Measurements from ENCODE around the gene MSH3. TPM values are rescaled to one million over a fixed set of nuclear protein-coding genes. Genes with fewer than 3 reads are reported as not detected.
"Not testable (repeated sequence)": the region's sequence is repeated elsewhere in the genome, so short reads cannot be mapped to it uniquely, and the experiment has no call there.

The MSH3 gene
- polyA plus RNA-seq, 3 donors from 2014 or later, result 5.6 to 13.7 (median 10.3) TPM

GRCh38 chr5:80720181-80720580, 65.7 kb downstream of the MSH3 start:
- H3K9me3 Mint-ChIP-seq, result peaks cover 0 to 5% (median 2%) of the 10 kb centered on the region in 6 donors
- H3K27me3 Mint-ChIP-seq (ENCODE audit: low read depth in 3 of 3), result no peaks in the 10 kb centered on the region
- DNase-seq, result no peak
- peak overlapping the region in 2 of 6 donors; percentile 24 to 54 for H3K27ac Mint-ChIP-seq
- peaks cover 20 to 48% (median 37%) of the 10 kb centered on the region in 3 donors for H3K36me3 Mint-ChIP-seq
- no peak overlapping the region for H3K4me3 Mint-ChIP-seq
- peaks cover 4 to 41% of the 10 kb centered on the region in 2 donors for H3K4me1 Mint-ChIP-seq

GRCh38 chr5:80722916-80723315, 68.5 kb downstream of the MSH3 start:
- Mint-ChIP-seq H3K4me1 (peaks cover 0 to 19% of the 10 kb centered on the region in 2 donors), H3K27me3 (ENCODE audit: low read depth in 3 of 3) (peaks cover 0 to 2% (median 0%) of the 10 kb centered on the region in 3 donors), H3K36me3 (peaks cover 37 to 68% (median 56%) of the 10 kb centered on the region in 3 donors), H3K9me3 (peaks cover 0 to 5% (median 2%) of the 10 kb centered on the region in 6 donors), H3K4me3 (no peak overlapping the region), H3K27ac (peak overlapping the region in 1 of 6 donors; percentile 21)
- DNase-seq, result no peak

- Mint-ChIP-seq H3K27me3 (ENCODE audit: low read depth in 3 of 3) (peaks cover 0 to 2% (median 0%) of the 10 kb centered on the region in 3 donors), H3K4me3 (no peak overlapping the region), H3K4me1 (peaks cover 0 to 9% of the 10 kb centered on the region in 2 donors), H3K9me3 (peaks cover 0 to 2% (median under 1%) of the 10 kb centered on the region in 6 donors), H3K36me3 (peaks cover 39 to 65% (median 64%) of the 10 kb centered on the region in 3 donors), H3K27ac (no peak overlapping the region)
- DNase-seq, result no peak
These were observed 71.0 kb downstream of the MSH3 start for GRCh38 chr5:80725446-80725845.

- H3K27ac Mint-ChIP-seq, result peak overlapping the region in 3 of 6 donors; percentile 3 to 64 (median 22)
- no peaks in the 10 kb centered on the region for H3K9me3 Mint-ChIP-seq
- H3K36me3 Mint-ChIP-seq, result peaks cover 9 to 32% (median 23%) of the 10 kb centered on the region in 3 donors
- no peaks in the 10 kb centered on the region for H3K27me3 Mint-ChIP-seq (ENCODE audit: low read depth in 3 of 3)
- no peak overlapping the region for H3K4me3 Mint-ChIP-seq
- peaks cover 34 to 45% of the 10 kb centered on the region in 2 donors for H3K4me1 Mint-ChIP-seq
- no peak for DNase-seq
These were observed 82.3 kb downstream of the MSH3 start for GRCh38 chr5:80736730-80737129.

GRCh38 chr5:80738466-80738865, 84.0 kb downstream of the MSH3 start:
- H3K4me3 Mint-ChIP-seq, result peak overlapping the region in 1 of 5 donors; percentile 15
- H3K4me1 Mint-ChIP-seq, result peaks cover 44 to 62% of the 10 kb centered on the region in 2 donors
- peaks cover 3 to 31% (median 27%) of the 10 kb centered on the region in 3 donors for H3K36me3 Mint-ChIP-seq
- H3K27ac Mint-ChIP-seq, result peak overlapping the region; percentile 50 to 88 (median 82)
- no peaks in the 10 kb centered on the region for H3K27me3 Mint-ChIP-seq (ENCODE audit: low read depth in 3 of 3)
- H3K9me3 Mint-ChIP-seq, result no peaks in the 10 kb centered on the region
- no peak for DNase-seq

GRCh38 chr5:80739057-80739456, 84.6 kb downstream of the MSH3 start:
- Mint-ChIP-seq H3K4me3 (no peak overlapping the region), H3K36me3 (peaks cover under 1 to 28% (median 24%) of the 10 kb centered on the region in 3 donors), H3K27me3 (ENCODE audit: low read depth in 3 of 3) (no peaks in the 10 kb centered on the region), H3K9me3 (no peaks in the 10 kb centered on the region), H3K27ac (peak overlapping the region in 5 of 6 donors; percentile 78 to 88 (median 85)), H3K4me1 (peaks cover 47 to 67% of the 10 kb centered on the region in 2 donors)
- DNase-seq, result no peak

- no peak for DNase-seq
- H3K27ac Mint-ChIP-seq, result peak overlapping the region in 5 of 6 donors; percentile 12 to 88 (median 85)
These were observed 85.0 kb downstream of the MSH3 start for GRCh38 chr5:80739496-80739895.

GRCh38 chr5:80739898-80740297, 85.4 kb downstream of the MSH3 start:
- DNase-seq, result no peak
- Mint-ChIP-seq H3K4me1 (peaks cover 56 to 75% of the 10 kb centered on the region in 2 donors), H3K9me3 (no peaks in the 10 kb centered on the region), H3K27me3 (ENCODE audit: low read depth in 3 of 3) (no peaks in the 10 kb centered on the region), H3K4me3 (peak overlapping the region in 1 of 5 donors; percentile 52), H3K27ac (peak overlapping the region in 5 of 6 donors; percentile 12 to 88 (median 85)), H3K36me3 (peaks cover 4 to 28% (median 21%) of the 10 kb centered on the region in 3 donors)

More at GRCh38 chr5:80739496-80739895, 85.0 kb downstream of the MSH3 start:
- Mint-ChIP-seq H3K36me3 (peaks cover 0 to 29% (median 21%) of the 10 kb centered on the region in 3 donors), H3K27me3 (ENCODE audit: low read depth in 3 of 3) (no peaks in the 10 kb centered on the region), H3K9me3 (no peaks in the 10 kb centered on the region), H3K4me1 (peaks cover 51 to 71% of the 10 kb centered on the region in 2 donors), H3K4me3 (no peak overlapping the region)

GRCh38 chr5:80740488-80740887, 86.0 kb downstream of the MSH3 start:
- Mint-ChIP-seq H3K27ac (peak overlapping the region; percentile 68 to 88 (median 85)), H3K4me3 (peak overlapping the region in 4 of 5 donors; percentile 16 to 83 (median 44))

GRCh38 chr5:80740999-80741398, 86.5 kb downstream of the MSH3 start:
- DNase-seq, result peak in 1 of 3 donors; percentile 17
- H3K4me1 Mint-ChIP-seq, result peaks cover 66 to 86% of the 10 kb centered on the region in 2 donors
- no peaks in the 10 kb centered on the region for H3K9me3 Mint-ChIP-seq
- peak overlapping the region; percentile 16 to 83 (median 44) for H3K4me3 Mint-ChIP-seq
- H3K36me3 Mint-ChIP-seq, result peaks cover 7 to 26% (median 23%) of the 10 kb centered on the region in 3 donors
- peak overlapping the region; percentile 57 to 88 (median 68) for H3K27ac Mint-ChIP-seq
- no peaks in the 10 kb centered on the region for H3K27me3 Mint-ChIP-seq (ENCODE audit: low read depth in 3 of 3)

More at GRCh38 chr5:80740488-80740887, 86.0 kb downstream of the MSH3 start:
- Mint-ChIP-seq H3K4me1 (peaks cover 60 to 81% of the 10 kb centered on the region in 2 donors), H3K36me3 (peaks cover 7 to 26% (median 24%) of the 10 kb centered on the region in 3 donors)
- H3K27me3 Mint-ChIP-seq (ENCODE audit: low read depth in 3 of 3); DNase-seq; H3K9me3 Mint-ChIP-seq: not testable (repeated sequence)

GRCh38 chr5:80744149-80744548, 89.7 kb downstream of the MSH3 start:
- Mint-ChIP-seq H3K27ac (peak overlapping the region in 5 of 6 donors; percentile 10 to 65 (median 59)), H3K9me3 (no peaks in the 10 kb centered on the region), H3K4me3 (peak overlapping the region; percentile 25 to 78 (median 57)), H3K4me1 (peaks cover 53 to 68% of the 10 kb centered on the region in 2 donors), H3K27me3 (ENCODE audit: low read depth in 3 of 3) (no peaks in the 10 kb centered on the region), H3K36me3 (peaks cover 17 to 49% (median 35%) of the 10 kb centered on the region in 3 donors)
- DNase-seq, result no peak

- Mint-ChIP-seq H3K4me1 (peaks cover 43 to 56% of the 10 kb centered on the region in 2 donors), H3K27ac (peak overlapping the region in 3 of 6 donors; percentile 11 to 57 (median 34)), H3K9me3 (no peaks in the 10 kb centered on the region), H3K4me3 (peak overlapping the region in 1 of 5 donors; percentile 5), H3K36me3 (peaks cover 21 to 60% (median 45%) of the 10 kb centered on the region in 3 donors), H3K27me3 (ENCODE audit: low read depth in 3 of 3) (no peaks in the 10 kb centered on the region)
- DNase-seq, result no peak
These were observed 91.0 kb downstream of the MSH3 start for GRCh38 chr5:80745490-80745889.

- no peak for DNase-seq
- no peak overlapping the region for H3K27ac Mint-ChIP-seq
- H3K4me3 Mint-ChIP-seq, result no peak overlapping the region
- peaks cover 0 to 2% (median 0%) of the 10 kb centered on the region in 3 donors for H3K27me3 Mint-ChIP-seq (ENCODE audit: low read depth in 3 of 3)
- H3K36me3 Mint-ChIP-seq, result peaks cover 24 to 64% (median 62%) of the 10 kb centered on the region in 3 donors
- no peaks in the 10 kb centered on the region for H3K9me3 Mint-ChIP-seq
- peaks cover 26 to 39% of the 10 kb centered on the region in 2 donors for H3K4me1 Mint-ChIP-seq
These were observed 93.5 kb downstream of the MSH3 start for GRCh38 chr5:80747922-80748321.

GRCh38 chr5:80752427-80752826, 98.0 kb downstream of the MSH3 start:
- Mint-ChIP-seq H3K27me3 (ENCODE audit: low read depth in 3 of 3) (peaks cover 2 to 4% (median 3%) of the 10 kb centered on the region in 3 donors), H3K9me3 (no peaks in the 10 kb centered on the region), H3K4me3 (no peak overlapping the region), H3K4me1 (peaks cover 42 to 52% of the 10 kb centered on the region in 2 donors), H3K36me3 (peaks cover 10 to 45% (median 39%) of the 10 kb centered on the region in 3 donors), H3K27ac (peak overlapping the region in 3 of 6 donors; percentile 85 to 94 (median 87))
- no peak for DNase-seq
